Endodermal cell (in vitro differentiated cells): ENCODE results near the gene ZEB2. TPM values are rescaled to one million over a fixed set of nuclear protein-coding genes. Genes with fewer than 3 reads are reported as not detected.

ENCODE experiments used
- DNase-seq: peaks from one replicate; pipeline ENCODE4 v3.0.0-alpha.2; 2017
- H3K27ac ChIP-seq: 2 replicates; pipeline ENCODE4 v1.5.1; 2013; ENCODE audit warnings: mild to moderate bottlenecking, low read depth, low read length, moderate library complexity
- H3K27me3 ChIP-seq: 2 replicates; pipeline ENCODE4 v1.6.1; 2013; ENCODE audit warnings: mild to moderate bottlenecking, low read length, moderate library complexity; ENCODE audit not compliant: insufficient read depth, control insufficient read depth, poor library complexity, severe bottlenecking
- H3K36me3 ChIP-seq: 2 replicates; pipeline ENCODE4 v1.7.0; 2013; ENCODE audit warnings: mild to moderate bottlenecking, low read length, moderate library complexity; ENCODE audit not compliant: control insufficient read depth, insufficient read depth
- H3K4me1 ChIP-seq: one replicate; pipeline ENCODE4 v1.7.0; 2013; ENCODE audit warnings: low read length; ENCODE audit not compliant: control insufficient read depth, insufficient read depth
- H3K4me3 ChIP-seq: 2 replicates; pipeline ENCODE4 v1.5.1; 2013; ENCODE audit warnings: mild to moderate bottlenecking, low read length, moderate library complexity
- H3K9ac ChIP-seq: 2 replicates; pipeline ENCODE4 v1.6.1; 2013; ENCODE audit warnings: mild to moderate bottlenecking, low read length, moderate library complexity; ENCODE audit not compliant: poor library complexity, severe bottlenecking; ENCODE audit errors: extremely low read depth
- H3K9me3 ChIP-seq: 2 replicates; pipeline ENCODE4 v1.6.1; 2013; ENCODE audit warnings: mild to moderate bottlenecking, low read length, moderate library complexity; ENCODE audit not compliant: control insufficient read depth
- H3K27ac Mint-ChIP-seq: 2 replicates; pipeline ENCODE4 v1.8.0; 2020; ENCODE audit warnings: mixed read lengths
- H3K27me3 Mint-ChIP-seq: 2 replicates; pipeline ENCODE4 v1.8.0; 2021; ENCODE audit warnings: mild to moderate bottlenecking, mixed read lengths; ENCODE audit not compliant: insufficient read depth
- H3K36me3 Mint-ChIP-seq: 2 replicates; pipeline ENCODE4 v1.8.0; 2020; ENCODE audit warnings: low read depth, mixed read lengths
- H3K4me1 Mint-ChIP-seq: 2 replicates; pipeline ENCODE4 v1.8.0; 2020; ENCODE audit warnings: mixed read lengths
- H3K4me3 Mint-ChIP-seq: 2 replicates; pipeline ENCODE4 v1.8.0; 2020; ENCODE audit warnings: mild to moderate bottlenecking, moderate library complexity, mixed read lengths
- H3K9me3 Mint-ChIP-seq: 2 replicates; pipeline ENCODE4 v1.8.0; 2020; ENCODE audit warnings: mild to moderate bottlenecking, mixed read lengths
- WGBS, 2 experiments: methylation state at CpG; one replicate each; pipeline versions ENCODE4 v1.1.5 to v1.1.7; 2013; ENCODE audit warnings: missing lambda C conversion rate in 2 of 2, mixed read lengths in 1 of 2; ENCODE audit not compliant: insufficient coverage in 1 of 2, insufficient read length in 1 of 2; 5-methylcytosine and 5-hydroxymethylcytosine counted together
- total RNA-seq, 2 donors: library from RNA; stranded (reverse); fragmentation: NEBNext Ultra II Directional in 1 of 2; extraction: Animal tissue kit (Norgen Biotek cat#: 25700) in 1 of 2; gene quantifications; 2 replicates in 1 of 2; 3 replicates in 1 of 2; pipeline ENCODE4 v1.2.1, GENCODE V29; 2021
- TF ChIP-seq, protein P1 (sequence below): fragments of 200-600 bp; sonication (generic); conservative IDR thresholded peaks from 2 replicates; pipeline ENCODE4 v1.5.0; 2021; ENCODE audit warnings: antibody characterized with exemption, mild to moderate bottlenecking

ZEB2 gene
- total RNA-seq, 2 donors from 2014 or later: 0.29 to 0.31 TPM

DNA sequence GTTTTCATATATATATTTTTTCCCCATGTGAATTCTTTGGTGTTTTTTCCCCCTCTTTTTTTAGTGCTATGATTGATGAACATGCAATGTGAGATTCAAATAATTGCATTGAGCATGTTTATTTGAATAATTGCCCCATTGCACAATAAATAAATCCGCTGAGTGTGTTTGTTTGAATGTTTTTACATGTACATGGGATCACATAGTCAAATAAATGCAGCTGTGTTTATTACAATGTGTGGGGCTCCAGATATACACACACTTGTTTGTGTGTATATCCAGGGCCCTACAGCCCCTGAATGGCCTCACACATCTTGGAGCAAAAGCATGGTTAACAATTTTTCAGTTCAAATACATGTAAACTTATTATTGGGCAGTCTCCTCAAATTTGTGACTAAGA lies 134.5 kb downstream of the ZEB2 start:
- TF ChIP-seq, protein P1, sequence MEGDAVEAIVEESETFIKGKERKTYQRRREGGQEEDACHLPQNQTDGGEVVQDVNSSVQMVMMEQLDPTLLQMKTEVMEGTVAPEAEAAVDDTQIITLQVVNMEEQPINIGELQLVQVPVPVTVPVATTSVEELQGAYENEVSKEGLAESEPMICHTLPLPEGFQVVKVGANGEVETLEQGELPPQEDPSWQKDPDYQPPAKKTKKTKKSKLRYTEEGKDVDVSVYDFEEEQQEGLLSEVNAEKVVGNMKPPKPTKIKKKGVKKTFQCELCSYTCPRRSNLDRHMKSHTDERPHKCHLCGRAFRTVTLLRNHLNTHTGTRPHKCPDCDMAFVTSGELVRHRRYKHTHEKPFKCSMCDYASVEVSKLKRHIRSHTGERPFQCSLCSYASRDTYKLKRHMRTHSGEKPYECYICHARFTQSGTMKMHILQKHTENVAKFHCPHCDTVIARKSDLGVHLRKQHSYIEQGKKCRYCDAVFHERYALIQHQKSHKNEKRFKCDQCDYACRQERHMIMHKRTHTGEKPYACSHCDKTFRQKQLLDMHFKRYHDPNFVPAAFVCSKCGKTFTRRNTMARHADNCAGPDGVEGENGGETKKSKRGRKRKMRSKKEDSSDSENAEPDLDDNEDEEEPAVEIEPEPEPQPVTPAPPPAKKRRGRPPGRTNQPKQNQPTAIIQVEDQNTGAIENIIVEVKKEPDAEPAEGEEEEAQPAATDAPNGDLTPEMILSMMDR: no peak
- H3K9me3 ChIP-seq: no peaks in the 10 kb centered on the region
- H3K4me3 ChIP-seq: no peak overlapping the region
- H3K36me3 ChIP-seq: no peaks in the 10 kb centered on the region
- H3K27ac ChIP-seq: no peak overlapping the region
- 85% methylated on average over 1 of the region's 1 CpG; no CpG with 5 or more reads in 1 of the 2 experiments for WGBS, 2 experiments
- peaks cover 4% of the 10 kb centered on the region for H3K27me3 Mint-ChIP-seq
- H3K27me3 ChIP-seq: no peaks in the 10 kb centered on the region
- H3K27ac Mint-ChIP-seq: no peak overlapping the region
- H3K4me1 Mint-ChIP-seq: peaks cover 1% of the 10 kb centered on the region
- no peaks in the 10 kb centered on the region for H3K9me3 Mint-ChIP-seq
- H3K4me1 ChIP-seq: no peaks in the 10 kb centered on the region
- DNase-seq: no peak
- no peak overlapping the region for H3K9ac ChIP-seq
- H3K36me3 Mint-ChIP-seq: no peaks in the 10 kb centered on the region
- no peak overlapping the region for H3K4me3 Mint-ChIP-seq

DNA sequence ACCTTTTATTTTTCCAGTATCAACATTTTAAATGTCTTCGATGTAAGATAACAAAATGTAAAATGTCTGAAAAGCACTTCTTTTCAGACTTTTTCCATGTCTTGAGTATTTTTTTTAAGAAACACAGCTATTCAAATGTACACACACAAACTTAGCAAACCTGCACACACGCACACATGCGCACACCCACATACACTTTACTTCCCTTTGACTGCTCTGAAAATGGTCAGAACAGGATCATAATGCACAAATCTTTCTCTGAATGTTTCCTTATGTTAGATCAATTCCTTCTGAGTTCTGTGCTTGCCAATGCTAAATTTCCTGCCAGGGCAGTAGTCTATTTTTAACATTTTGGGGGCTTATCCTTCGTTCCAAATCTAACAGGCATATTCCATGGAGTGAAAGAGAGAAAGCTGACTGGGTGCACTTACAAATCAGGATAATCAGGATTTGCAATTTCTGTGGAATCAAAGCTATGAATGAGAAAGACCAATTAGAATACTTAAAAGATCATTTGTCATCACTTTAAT lies 136.3 kb downstream of the ZEB2 start:
- Histone ChIP-seq H3K36me3 (no peaks in the 10 kb centered on the region), H3K9me3 (no peaks in the 10 kb centered on the region), H3K27ac (no peak overlapping the region), H3K4me1 (peaks cover 2% of the 10 kb centered on the region), H3K4me3 (no peak overlapping the region), H3K27me3 (no peaks in the 10 kb centered on the region), H3K9ac (no peak overlapping the region)
- no peak overlapping the region for H3K27ac Mint-ChIP-seq
- TF ChIP-seq, protein P1: no peak
- H3K9me3 Mint-ChIP-seq: no peaks in the 10 kb centered on the region
- peaks cover 17% of the 10 kb centered on the region for H3K4me1 Mint-ChIP-seq
- DNase-seq: no peak
- 96 to 100% methylated on average over 3 to 4 of the region's 4 CpGs for WGBS, 2 experiments
- H3K4me3 Mint-ChIP-seq: no peak overlapping the region
- H3K36me3 Mint-ChIP-seq: no peaks in the 10 kb centered on the region
- peaks cover 2% of the 10 kb centered on the region for H3K27me3 Mint-ChIP-seq

- H3K9ac ChIP-seq: no peak overlapping the region
- H3K36me3 Mint-ChIP-seq: no peaks in the 10 kb centered on the region
- H3K4me3 ChIP-seq: no peak overlapping the region
- H3K4me1 ChIP-seq: peaks cover 2% of the 10 kb centered on the region
- TF ChIP-seq, protein P1: no peak
- H3K9me3 ChIP-seq: no peaks in the 10 kb centered on the region
- no peaks in the 10 kb centered on the region for H3K9me3 Mint-ChIP-seq
- peaks cover 22% of the 10 kb centered on the region for H3K4me1 Mint-ChIP-seq
- no peaks in the 10 kb centered on the region for H3K27me3 ChIP-seq
- WGBS, 2 experiments: 100% methylated on average over 1 of the region's 2 CpGs; no CpG with 5 or more reads in 1 of the 2 experiments
- H3K27ac Mint-ChIP-seq: no peak overlapping the region
- no peaks in the 10 kb centered on the region for H3K36me3 ChIP-seq
- H3K4me3 Mint-ChIP-seq: no peak overlapping the region
- DNase-seq: no peak
- H3K27me3 Mint-ChIP-seq: no peaks in the 10 kb centered on the region
- H3K27ac ChIP-seq: no peak overlapping the region
Observed at GRCh38 chr2:144382849-144383248, 137.1 kb downstream of the ZEB2 start.
